HG03442 (cell line): Measurements from ENCODE around the gene SNAPC3.
"Not testable (repeated sequence)": the region's sequence is repeated elsewhere in the genome, so short reads cannot be mapped to it uniquely, and the experiment has no call there.

Experiments used
- ATAC-seq: cut with Tn5 transposase; IDR thresholded peaks from one replicate; pipeline ENCODE4 v1.9.1; 2021; ENCODE audit warnings: mild to moderate bottlenecking, moderate library complexity; ENCODE audit not compliant: unreplicated experiment

SNAPC3 gene

GRCh38 chr9:15422372-15423230 is at the start of gene SNAPC3:
TSS of gene SNAPC3 (plus strand) at chr9:15422876. CDS start at chr9:15422880, 4 bp downstream.
- ATAC-seq: peak; percentile 96

- no peak for ATAC-seq
Observed at GRCh38 chr9:15373881-15374280, 48.8 kb upstream of the SNAPC3 start.

- ATAC-seq: no peak
Observed at GRCh38 chr9:15374310-15374709, 48.4 kb upstream of the SNAPC3 start.

- ATAC-seq: no peak
Observed at GRCh38 chr9:15374825-15375224, 47.9 kb upstream of the SNAPC3 start.

- no peak for ATAC-seq
Observed at GRCh38 chr9:15377625-15378540, 44.8 kb upstream of the SNAPC3 start.

- not testable (repeated sequence) for ATAC-seq
Observed at GRCh38 chr9:15379317-15379716, 43.4 kb upstream of the SNAPC3 start.

GRCh38 chr9:15379888-15380287 is 42.8 kb upstream of the SNAPC3 start:
- not testable (repeated sequence) for ATAC-seq

- no peak for ATAC-seq
Observed at GRCh38 chr9:15381491-15381890, 41.2 kb upstream of the SNAPC3 start.

GRCh38 chr9:15386465-15386864 is 36.2 kb upstream of the SNAPC3 start:
- ATAC-seq: no peak

- no peak for ATAC-seq
Observed at GRCh38 chr9:15389173-15389572, 33.5 kb upstream of the SNAPC3 start.

GRCh38 chr9:15389631-15390030 is 33.0 kb upstream of the SNAPC3 start:
- no peak for ATAC-seq

- ATAC-seq: no peak
Observed at GRCh38 chr9:15390201-15390600, 32.5 kb upstream of the SNAPC3 start.

GRCh38 chr9:15392363-15392762 is 30.3 kb upstream of the SNAPC3 start:
- ATAC-seq: no peak

GRCh38 chr9:15400281-15400941 is 22.3 kb upstream of the SNAPC3 start:
- ATAC-seq: no peak

- ATAC-seq: no peak
Observed at GRCh38 chr9:15401266-15401665, 21.4 kb upstream of the SNAPC3 start.

GRCh38 chr9:15403155-15403554 is 19.5 kb upstream of the SNAPC3 start:
- ATAC-seq: peak; percentile 52

GRCh38 chr9:15404171-15404570 is 18.5 kb upstream of the SNAPC3 start:
- no peak for ATAC-seq

GRCh38 chr9:15416880-15417279 is 5.8 kb upstream of the SNAPC3 start:
- ATAC-seq: peak; percentile 72

GRCh38 chr9:15417626-15418025 is 5.0 kb upstream of the SNAPC3 start:
- no peak for ATAC-seq

GRCh38 chr9:15420796-15421195 is 1.9 kb upstream of the SNAPC3 start:
- no peak for ATAC-seq

- no peak for ATAC-seq
Observed at GRCh38 chr9:15421532-15421931, 1.1 kb upstream of the SNAPC3 start.
